Stimulated activated CD4-positive, alpha-beta T cell treated with anti-CD3 and anti-CD28 coated beads, Interleukin-1b, Interleukin-23, amount 100 ng/mL, for 1 hour (primary cell): ENCODE data around the gene PHACTR3.

Experiments used
- DNase-seq, 2 donors: peaks; one replicate each; pipeline ENCODE4 v3.0.0-alpha.2; 2020; ENCODE audit warnings: low read depth in 2 of 2

The PHACTR3 gene

GRCh38 chr20:59574308-59574707 lies 30.0 kb upstream of the PHACTR3 start:
- DNase-seq: no peak

- DNase-seq: no peak
Measured at GRCh38 chr20:59575216-59575615, 29.1 kb upstream of the PHACTR3 start.

GRCh38 chr20:59575653-59576052 lies 28.7 kb upstream of the PHACTR3 start:
- no peak for DNase-seq

DNA sequence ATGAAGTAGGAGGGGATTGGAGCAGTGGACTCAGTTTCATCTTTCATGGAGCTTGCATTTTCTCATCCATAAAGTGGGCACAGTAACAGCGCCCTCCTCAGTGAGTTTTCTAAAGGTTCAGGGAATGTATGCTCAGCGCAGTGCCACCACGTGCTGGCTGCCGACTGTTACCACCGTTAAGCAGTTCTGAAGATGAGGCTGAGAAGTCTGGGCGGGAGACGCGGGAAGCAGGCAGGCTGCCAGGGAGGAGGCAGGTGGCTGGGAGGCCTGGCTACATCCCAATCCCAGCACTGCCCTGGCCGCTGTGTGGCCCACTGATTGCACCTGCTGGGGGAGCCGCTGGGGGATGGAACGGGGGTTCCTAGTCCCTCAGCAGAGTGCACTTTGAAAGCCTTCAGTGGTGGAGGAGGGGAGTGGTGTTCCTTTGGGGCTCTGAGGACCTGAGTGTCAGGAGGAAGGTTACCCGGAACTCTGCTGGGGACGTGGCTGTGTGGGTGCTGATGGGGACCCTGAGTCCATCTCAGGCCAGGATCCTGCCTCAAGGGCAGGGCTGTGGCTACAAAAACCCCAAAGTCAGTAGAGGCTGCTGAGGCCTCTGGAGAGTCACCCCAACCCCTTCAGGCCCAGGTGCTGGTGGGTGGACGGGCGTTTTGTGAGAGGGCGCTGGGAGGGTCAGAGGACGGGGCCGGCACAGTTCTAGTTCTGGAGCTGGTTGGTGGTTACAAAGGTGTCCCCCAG lies 28.0 kb upstream of the PHACTR3 start:
- DNase-seq: no peak

DNA sequence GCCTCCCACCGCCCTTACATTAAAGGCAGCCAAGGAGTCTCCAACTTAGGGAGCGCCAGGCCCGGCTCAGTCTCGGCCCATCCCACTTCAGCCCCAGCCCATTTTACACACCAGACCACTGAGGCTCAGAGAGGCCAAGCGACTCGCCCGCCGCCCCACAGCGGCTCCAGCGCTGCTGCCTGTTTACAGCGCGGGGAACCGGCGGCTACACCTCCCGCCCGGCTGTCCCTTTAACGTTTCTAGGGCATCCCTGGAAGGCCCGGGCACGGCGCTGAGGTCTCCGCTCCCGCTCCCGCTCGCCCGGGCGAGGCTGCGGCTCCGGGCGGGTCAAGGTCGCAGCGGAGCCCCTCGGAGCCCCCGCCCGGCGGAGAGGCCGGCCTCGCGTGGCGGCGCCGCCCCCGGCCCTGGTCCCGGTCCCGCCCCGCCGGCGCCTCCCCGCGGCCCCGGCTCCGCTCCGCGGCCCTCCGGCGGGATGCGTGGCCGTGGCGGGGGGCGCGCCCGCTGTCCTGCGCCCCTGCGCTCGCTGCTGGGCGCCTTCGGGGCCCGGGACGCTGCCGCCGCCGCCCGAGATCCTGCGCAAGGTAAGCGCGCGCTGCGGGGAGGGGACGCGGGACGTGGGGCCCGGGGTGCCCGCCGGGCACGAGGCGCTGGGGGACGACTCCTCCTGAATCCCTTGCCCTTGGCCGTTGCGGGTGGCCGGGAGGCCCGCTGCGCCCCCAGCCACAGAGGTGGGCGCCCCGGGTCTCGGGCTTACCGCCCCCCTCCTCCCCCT lies 27.1 kb upstream of the PHACTR3 start:
- DNase-seq: no peak

DNA sequence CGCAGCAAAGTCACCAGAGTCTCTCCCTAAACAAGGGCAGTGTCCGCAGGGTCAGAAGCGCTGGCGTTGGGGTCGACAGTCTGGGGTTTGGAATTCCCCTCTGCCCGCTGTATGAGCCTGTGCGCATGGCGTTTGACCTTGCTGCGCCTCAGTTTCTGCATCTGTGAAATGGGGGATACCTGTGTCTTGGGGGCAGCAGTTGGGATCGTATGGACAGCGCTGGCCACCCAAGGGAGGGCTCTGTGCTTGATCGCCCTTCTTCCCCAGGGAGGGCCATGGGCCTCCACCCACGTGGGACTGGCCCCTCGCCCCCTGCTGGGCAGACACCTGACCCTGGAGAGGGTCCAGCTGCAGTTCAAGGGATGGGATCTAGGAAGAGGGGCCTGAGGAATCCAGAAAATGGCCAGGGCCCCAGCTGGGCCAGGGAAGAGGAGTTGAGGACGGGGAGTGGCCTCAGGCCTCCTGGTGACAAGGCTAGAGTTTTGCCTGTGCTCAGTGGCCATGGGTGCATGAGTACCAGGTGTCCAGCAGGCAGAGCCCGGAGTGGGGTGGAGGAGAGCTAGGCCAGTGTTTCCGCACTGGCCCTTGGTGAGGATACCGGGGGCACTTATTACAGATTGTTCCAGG lies 26.4 kb upstream of the PHACTR3 start:
- no peak for DNase-seq

- no peak for DNase-seq
Measured at GRCh38 chr20:59578436-59579403, 25.6 kb upstream of the PHACTR3 start.

DNA sequence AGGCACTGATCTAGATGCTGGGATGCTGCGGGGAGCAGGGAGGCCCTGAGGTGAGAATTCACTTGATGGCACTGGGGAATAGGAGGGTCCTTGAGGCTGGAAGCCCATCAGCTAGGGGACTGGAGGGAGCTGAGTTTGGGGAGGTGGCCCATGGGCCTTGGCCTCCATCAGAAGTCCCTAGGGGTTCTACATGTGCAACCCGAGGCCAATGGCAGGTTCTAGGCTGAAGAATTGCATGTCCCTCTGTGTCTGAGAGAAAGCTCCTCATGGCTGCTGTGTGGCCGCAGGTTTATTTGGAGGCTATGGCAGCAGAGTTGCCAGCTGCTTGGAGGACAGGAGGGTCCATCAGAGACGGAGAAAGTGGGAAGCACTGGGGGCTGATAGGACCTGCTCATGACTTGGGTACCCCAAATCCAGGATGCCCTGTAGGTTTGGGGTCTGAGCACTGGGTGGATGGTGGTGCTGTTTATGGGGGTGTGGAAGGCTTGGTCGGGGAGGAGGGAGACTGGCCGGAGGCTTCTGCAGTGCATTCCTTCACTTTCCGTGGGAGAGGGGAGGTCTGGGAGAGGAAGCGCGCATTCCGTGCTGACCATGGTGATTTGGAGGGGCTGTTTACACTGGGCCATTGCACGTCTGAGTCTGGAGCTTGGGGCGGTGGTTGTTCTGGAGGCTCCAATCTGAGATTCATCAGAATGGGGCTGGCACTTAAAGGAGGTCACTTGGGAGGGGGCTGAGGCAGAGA lies 24.8 kb upstream of the PHACTR3 start:
- DNase-seq: no peak

- no peak for DNase-seq
Measured at GRCh38 chr20:59580146-59580946, 24.0 kb upstream of the PHACTR3 start.

DNA sequence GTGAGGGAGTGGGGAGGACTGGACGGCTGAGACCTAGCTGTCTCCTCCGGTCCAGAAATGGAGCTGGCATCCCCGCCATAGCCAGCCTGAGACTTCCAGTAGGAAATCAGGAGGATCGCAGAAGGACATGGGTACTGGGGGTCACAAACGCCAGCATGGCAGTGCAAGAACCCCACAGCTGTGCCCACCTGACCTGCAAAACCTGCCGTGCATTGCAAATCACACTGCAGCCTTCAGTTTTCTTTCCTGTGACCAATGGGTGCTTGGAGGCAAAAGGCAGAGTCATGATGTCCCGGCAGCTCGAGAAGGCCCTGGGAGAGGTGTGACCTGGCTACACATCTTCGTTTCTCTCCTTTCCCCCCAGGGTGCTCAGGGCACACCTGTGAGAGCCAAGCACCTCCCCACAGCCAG lies 23.3 kb upstream of the PHACTR3 start:
- no peak for DNase-seq

- DNase-seq: no peak
Measured at GRCh38 chr20:59581993-59582679, 22.2 kb upstream of the PHACTR3 start.

DNA sequence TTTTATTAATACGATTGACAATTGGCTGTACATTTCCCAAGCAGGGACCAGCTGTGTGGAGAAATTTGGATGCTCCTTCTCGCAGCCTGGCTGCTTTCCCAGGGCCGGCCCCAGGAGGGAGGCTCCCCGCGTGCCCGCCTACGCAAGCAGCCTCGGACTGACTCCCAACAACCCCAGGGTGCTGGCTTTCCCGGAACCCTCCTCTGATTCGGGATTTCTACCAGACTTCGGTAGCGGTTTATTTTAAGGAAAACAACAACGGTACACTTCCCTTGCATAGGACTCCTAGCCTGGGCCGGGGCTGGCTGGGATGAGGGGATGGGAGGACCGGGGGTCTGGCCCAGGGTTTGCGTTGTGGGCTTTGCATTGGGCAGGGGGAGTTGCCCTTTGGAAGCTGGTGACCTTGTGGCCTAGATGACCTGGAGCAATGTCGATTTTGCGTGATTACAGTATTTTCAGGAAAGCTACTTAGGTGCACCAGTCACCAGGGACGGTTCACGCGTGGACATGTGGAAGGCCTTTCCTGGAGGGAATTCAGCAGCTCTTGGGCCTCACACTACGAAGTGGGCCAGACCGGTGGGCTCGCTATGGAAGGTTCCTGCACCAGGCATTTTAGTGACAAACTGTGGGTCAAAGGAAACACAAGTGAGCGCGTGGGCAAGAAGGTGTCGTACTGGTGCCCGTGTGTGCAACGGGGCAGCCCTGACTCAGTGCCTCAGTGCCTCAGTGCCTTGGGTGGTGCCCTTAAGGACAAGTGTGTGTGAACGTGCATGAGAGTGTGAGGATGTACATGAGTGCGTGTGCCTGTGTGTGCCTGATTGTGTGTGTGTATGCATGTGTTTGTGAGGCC lies 20.7 kb upstream of the PHACTR3 start:
- no peak for DNase-seq

- no peak for DNase-seq
Measured at GRCh38 chr20:59584278-59584925, 19.9 kb upstream of the PHACTR3 start.

- no peak for DNase-seq
Measured at GRCh38 chr20:59585714-59586409, 18.5 kb upstream of the PHACTR3 start.

GRCh38 chr20:59586613-59587012 lies 17.7 kb upstream of the PHACTR3 start:
- no peak for DNase-seq

- no peak for DNase-seq
Measured at GRCh38 chr20:59587570-59587969, 16.8 kb upstream of the PHACTR3 start.

DNA sequence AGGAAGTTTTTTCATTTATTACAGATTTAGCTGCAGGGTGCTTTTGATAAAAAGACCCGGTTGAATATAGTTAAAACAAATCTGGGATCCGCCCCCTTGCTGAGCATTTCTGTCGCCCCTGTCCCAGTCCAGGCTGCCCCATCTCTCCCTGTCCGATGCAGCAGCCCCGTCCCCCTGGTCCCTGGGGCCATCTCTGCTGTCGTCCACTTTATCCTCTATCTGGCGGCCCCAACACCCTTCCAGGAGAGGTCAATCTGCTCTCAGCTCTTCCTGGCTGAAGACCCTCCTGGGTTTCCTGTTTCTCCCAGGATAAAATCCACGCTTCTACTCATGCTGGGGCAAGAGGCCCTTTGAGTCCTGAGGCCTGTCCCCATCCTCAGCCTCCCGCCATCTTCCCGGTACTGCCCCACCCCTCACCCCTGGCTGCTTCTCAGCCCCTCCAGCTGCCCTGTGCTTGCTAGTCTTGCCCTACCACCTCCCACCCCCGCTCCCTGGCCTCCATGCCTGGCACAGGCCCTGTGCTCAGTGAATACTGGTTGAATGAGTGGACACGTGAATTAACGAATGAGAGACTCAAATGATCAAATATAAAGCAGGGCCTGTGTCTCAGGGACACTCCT lies 16.0 kb upstream of the PHACTR3 start:
- no peak for DNase-seq
